ENCODE results near the gene OR52B2.
"Not testable (repeated sequence)": the region's sequence is repeated elsewhere in the genome, so short reads cannot be mapped to it uniquely, and the experiment has no call there.

DNA sequence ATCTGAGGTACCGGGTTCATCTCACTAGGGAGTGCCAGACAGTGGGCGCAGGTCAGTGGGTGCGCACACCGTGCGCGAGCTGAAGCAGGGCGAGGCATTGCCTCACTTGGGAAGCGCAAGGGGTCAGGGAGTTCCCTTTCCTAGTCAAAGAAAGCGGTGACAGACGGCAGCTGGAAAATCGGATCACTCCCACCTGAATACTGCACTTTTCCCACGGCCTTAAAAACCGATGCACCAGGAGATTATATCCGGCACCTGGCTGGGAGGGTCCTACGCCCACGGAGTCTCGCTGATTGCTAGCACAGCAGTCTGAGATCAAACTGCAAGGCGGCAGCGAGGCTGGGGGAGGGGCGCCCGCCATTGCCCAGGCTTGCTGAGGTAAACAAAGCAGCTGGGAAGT, 26.4 kb downstream of the OR52B2 start:
- TF ChIP-seq, protein P1, sequence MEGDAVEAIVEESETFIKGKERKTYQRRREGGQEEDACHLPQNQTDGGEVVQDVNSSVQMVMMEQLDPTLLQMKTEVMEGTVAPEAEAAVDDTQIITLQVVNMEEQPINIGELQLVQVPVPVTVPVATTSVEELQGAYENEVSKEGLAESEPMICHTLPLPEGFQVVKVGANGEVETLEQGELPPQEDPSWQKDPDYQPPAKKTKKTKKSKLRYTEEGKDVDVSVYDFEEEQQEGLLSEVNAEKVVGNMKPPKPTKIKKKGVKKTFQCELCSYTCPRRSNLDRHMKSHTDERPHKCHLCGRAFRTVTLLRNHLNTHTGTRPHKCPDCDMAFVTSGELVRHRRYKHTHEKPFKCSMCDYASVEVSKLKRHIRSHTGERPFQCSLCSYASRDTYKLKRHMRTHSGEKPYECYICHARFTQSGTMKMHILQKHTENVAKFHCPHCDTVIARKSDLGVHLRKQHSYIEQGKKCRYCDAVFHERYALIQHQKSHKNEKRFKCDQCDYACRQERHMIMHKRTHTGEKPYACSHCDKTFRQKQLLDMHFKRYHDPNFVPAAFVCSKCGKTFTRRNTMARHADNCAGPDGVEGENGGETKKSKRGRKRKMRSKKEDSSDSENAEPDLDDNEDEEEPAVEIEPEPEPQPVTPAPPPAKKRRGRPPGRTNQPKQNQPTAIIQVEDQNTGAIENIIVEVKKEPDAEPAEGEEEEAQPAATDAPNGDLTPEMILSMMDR (IDR thresholded peaks at IDR 0.05; ENCODE audit: low read length) = not testable (repeated sequence)
- not testable (repeated sequence) for TF ChIP-seq EZH2phosphoT487 (IDR thresholded peaks at IDR 0.05; ENCODE audit: low read length); EZH2 (optimal IDR thresholded peaks at IDR 0.05; ENCODE audit: low read depth, low read length)
